GM12892 (cell line): ENCODE measurements around the gene CNTN6.

ENCODE experiments used
- POLR2A ChIP-seq: IDR thresholded peaks from 2 replicates; pipeline ENCODE4 v1.6.1; 2011; ENCODE audit warnings: low read depth, low read length, control low read depth
- POLR2AphosphoS5 ChIP-seq: IDR thresholded peaks from 2 replicates; pipeline ENCODE4 v1.6.1; 2011; ENCODE audit warnings: low read depth, low read length, control low read depth
- TAF1 ChIP-seq: IDR thresholded peaks from 2 replicates; pipeline ENCODE4 v1.6.1; 2011; ENCODE audit warnings: low read depth, mild to moderate bottlenecking, control low read depth, low read length, borderline replicate concordance

DNA sequence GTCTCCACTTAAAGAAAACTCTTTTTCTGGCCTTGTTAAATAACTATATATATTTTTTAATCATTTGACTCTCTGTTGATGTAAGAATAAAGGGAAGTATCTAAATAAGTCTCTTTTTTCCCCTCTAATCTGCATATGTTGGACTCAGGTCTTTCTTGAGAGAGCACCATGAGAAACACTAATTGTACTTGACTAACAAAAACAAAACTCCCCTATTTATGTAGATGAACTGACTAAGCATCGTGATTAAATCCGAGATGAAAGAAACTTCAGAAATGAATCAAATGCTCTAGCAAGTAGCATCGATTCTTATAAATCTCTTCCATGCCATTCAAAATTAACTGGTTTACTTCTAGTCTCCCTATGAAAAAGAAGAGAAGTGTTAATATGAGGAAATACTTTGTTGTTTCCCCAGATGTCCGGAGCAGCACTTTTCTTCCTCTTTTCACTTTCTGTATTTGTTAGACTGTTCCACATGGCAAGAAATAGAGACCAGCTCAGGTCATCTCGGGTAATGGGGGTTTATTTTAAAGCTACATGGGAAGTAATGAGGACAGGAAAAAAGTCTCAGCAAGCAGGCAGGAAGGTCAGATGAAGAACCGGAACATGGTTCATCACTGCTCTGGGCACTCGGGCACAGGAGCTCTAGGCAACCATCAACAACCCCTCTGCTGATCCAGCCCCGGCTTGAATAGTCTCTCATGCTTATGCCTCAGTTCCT, 288.3 kb downstream of the CNTN6 start:
- TF ChIP-seq POLR2AphosphoS5 (no peak), POLR2A (no peak), TAF1 (no peak)
